GM08714 (cell line): Measurements from ENCODE around the gene NDUFV2.
"Not testable (repeated sequence)": the region's sequence is repeated elsewhere in the genome, so short reads cannot be mapped to it uniquely, and the experiment has no call there.

Experiments
- H3K4me3 ChIP-seq: fragments of 200-500 bp; sonication (Bioruptor generic); 2 replicates; pipeline ENCODE4 v1.5.1; 2014; ENCODE audit warnings: mild to moderate bottlenecking, low read length, inconsistent platforms
- ZNF274 ChIP-seq: IDR thresholded peaks from 2 replicates; pipeline ENCODE4 v1.6.1; 2012; ENCODE audit warnings: mild to moderate bottlenecking, low read depth, low read length

NDUFV2 gene

GRCh38 chr18:9081940-9082339, 20.6 kb upstream of the NDUFV2 start:
- no peak for TF ChIP-seq ZNF274
- no peak overlapping the region for H3K4me3 ChIP-seq

GRCh38 chr18:9082711-9083510, 19.6 kb upstream of the NDUFV2 start:
- H3K4me3 ChIP-seq = peak overlapping the region; percentile 50; the same call in 1 of the 2 replicates
- TF ChIP-seq ZNF274 = no peak

- no peak for TF ChIP-seq ZNF274
- no peak overlapping the region for H3K4me3 ChIP-seq
Measured at GRCh38 chr18:9086015-9086414, 16.5 kb upstream of the NDUFV2 start.

- TF ChIP-seq ZNF274 = no peak
- H3K4me3 ChIP-seq = no peak overlapping the region
Measured at GRCh38 chr18:9086624-9087023, 15.9 kb upstream of the NDUFV2 start.

- H3K4me3 ChIP-seq = no peak overlapping the region
- no peak for TF ChIP-seq ZNF274
Measured at GRCh38 chr18:9087144-9087543, 15.4 kb upstream of the NDUFV2 start.

- TF ChIP-seq ZNF274 = no peak
- H3K4me3 ChIP-seq = no peak overlapping the region
Measured at GRCh38 chr18:9088252-9088651, 14.2 kb upstream of the NDUFV2 start.

- H3K4me3 ChIP-seq = not testable (repeated sequence)
Measured at GRCh38 chr18:9088727-9089126, 13.8 kb upstream of the NDUFV2 start.

GRCh38 chr18:9090578-9090977, 11.9 kb upstream of the NDUFV2 start:
- no peak overlapping the region for H3K4me3 ChIP-seq
- TF ChIP-seq ZNF274 = no peak

GRCh38 chr18:9091066-9091476, 11.4 kb upstream of the NDUFV2 start:
- H3K4me3 ChIP-seq = no peak overlapping the region
- TF ChIP-seq ZNF274 = no peak

- no peak for TF ChIP-seq ZNF274
Measured at GRCh38 chr18:9092665-9093064, 9.8 kb upstream of the NDUFV2 start.

GRCh38 chr18:9093109-9093508, 9.4 kb upstream of the NDUFV2 start:
- H3K4me3 ChIP-seq = not testable (repeated sequence)

More at GRCh38 chr18:9092665-9093064, 9.8 kb upstream of the NDUFV2 start:
- no peak overlapping the region for H3K4me3 ChIP-seq

- H3K4me3 ChIP-seq = no peak overlapping the region
- no peak for TF ChIP-seq ZNF274
Measured at GRCh38 chr18:9094307-9095226, 7.9 kb upstream of the NDUFV2 start.

GRCh38 chr18:9095297-9096006, 7.0 kb upstream of the NDUFV2 start:
- peak overlapping the region; percentile 24; the same call in 1 of the 2 replicates for H3K4me3 ChIP-seq

GRCh38 chr18:9096007-9096371, 6.5 kb upstream of the NDUFV2 start:
- no peak overlapping the region for H3K4me3 ChIP-seq
- TF ChIP-seq ZNF274 = no peak

More at GRCh38 chr18:9095297-9096006, 7.0 kb upstream of the NDUFV2 start:
- no peak for TF ChIP-seq ZNF274
